Endothelial cell (in vitro differentiated cells): ENCODE measurements around the gene VEGFB. TPM values are rescaled to one million over a fixed set of nuclear protein-coding genes. Genes with fewer than 3 reads are reported as not detected.

Experiments used
- DNase-seq: peaks from one replicate; pipeline ENCODE4 v3.0.0; 2021; ENCODE audit warnings: low spot score
- H3K27ac Mint-ChIP-seq: one replicate; pipeline ENCODE4 v1.8.0; 2021; ENCODE audit warnings: mixed read lengths, inconsistent platforms; ENCODE audit not compliant: unreplicated experiment
- H3K27me3 Mint-ChIP-seq: one replicate; pipeline ENCODE4 v1.8.0; 2021; ENCODE audit warnings: mild to moderate bottlenecking, moderate library complexity, mixed read lengths, inconsistent platforms; ENCODE audit not compliant: unreplicated experiment
- H3K36me3 Mint-ChIP-seq: one replicate; pipeline ENCODE4 v1.8.0; 2021; ENCODE audit warnings: mild to moderate bottlenecking, low read depth, mixed read lengths, inconsistent platforms; ENCODE audit not compliant: unreplicated experiment
- H3K4me1 Mint-ChIP-seq: one replicate; pipeline ENCODE4 v1.8.0; 2021; ENCODE audit warnings: mild to moderate bottlenecking, mixed read lengths, inconsistent platforms; ENCODE audit not compliant: unreplicated experiment
- H3K4me3 Mint-ChIP-seq: one replicate; pipeline ENCODE4 v1.8.0; 2021; ENCODE audit warnings: mild to moderate bottlenecking, mixed read lengths, inconsistent platforms; ENCODE audit not compliant: unreplicated experiment
- H3K9me3 Mint-ChIP-seq: one replicate; pipeline ENCODE4 v1.8.0; 2021; ENCODE audit warnings: mixed read lengths, inconsistent platforms; ENCODE audit not compliant: unreplicated experiment
- CTCF ChIP-seq: fragments of 200-600 bp; sonication (generic); IDR thresholded peaks from one replicate; pipeline ENCODE4 v1.5.0; 2021; ENCODE audit warnings: antibody characterized with exemption; ENCODE audit not compliant: unreplicated experiment
- long read RNA-seq: library from polyadenylated mRNA; unstranded; transcript quantifications from one replicate; pipeline ENCODE4 v2.0.0, GENCODE V29; 2020; ENCODE audit not compliant: unreplicated experiment
- total RNA-seq: library from RNA; stranded (reverse); fragmentation: NEBNext Ultra II Directional; extraction: Animal tissue kit (Norgen Biotek cat#: 25700); gene quantifications from one replicate; pipeline ENCODE4 v1.2.1, GENCODE V29; 2021; ENCODE audit not compliant: unreplicated experiment

The VEGFB gene
- total RNA-seq, result 11.5 TPM
- long read RNA-seq, result 0 reads

- no peaks in the 10 kb centered on the region for H3K9me3 Mint-ChIP-seq
- H3K4me3 Mint-ChIP-seq, result peak within 1 kb of the TSS; percentile 83
- no peak within 1 kb of the TSS for H3K27ac Mint-ChIP-seq
- TF ChIP-seq CTCF, result no peak
- H3K27me3 Mint-ChIP-seq, result peaks cover 17% of the 10 kb centered on the region
- peaks cover 5% of the 10 kb centered on the region for H3K36me3 Mint-ChIP-seq
- no peak for DNase-seq
- peaks cover 7% of the 10 kb centered on the region for H3K4me1 Mint-ChIP-seq
Observed at GRCh38 chr11:64233913-64234586, at the start of gene VEGFB. VEGFB (plus strand) TSS chr11:64234584; CDS start chr11:64234834, 250 bp downstream.

DNA sequence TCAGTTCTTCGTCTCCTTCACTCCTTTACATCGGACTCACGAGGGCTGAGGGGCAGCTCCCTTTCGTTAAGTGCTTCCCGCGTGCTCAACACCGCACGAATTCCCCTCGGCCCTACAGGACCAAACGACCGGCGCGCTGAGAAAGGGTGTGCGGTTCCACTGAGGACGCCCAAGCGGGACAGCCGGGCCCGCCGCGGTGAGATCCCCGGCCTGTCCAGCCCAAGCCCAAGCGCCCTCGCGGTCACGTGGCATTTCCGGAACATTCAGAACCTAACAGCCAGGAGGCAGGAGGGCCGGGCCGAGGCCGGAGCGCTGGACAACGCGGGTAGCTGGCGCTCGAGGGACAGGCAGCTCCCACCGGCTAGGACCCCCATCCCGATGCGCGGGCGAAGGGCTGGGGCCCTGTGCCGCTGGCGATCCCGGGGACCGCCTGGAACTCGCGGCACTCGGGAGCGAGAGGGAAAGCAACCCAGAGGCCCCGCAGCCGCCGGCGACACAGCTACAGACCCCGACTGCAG, 49.1 kb upstream of the VEGFB start:
- peaks cover 11% of the 10 kb centered on the region for H3K27me3 Mint-ChIP-seq
- no peaks in the 10 kb centered on the region for H3K9me3 Mint-ChIP-seq
- no peak for TF ChIP-seq CTCF
- peak overlapping the region; percentile 88 for H3K27ac Mint-ChIP-seq
- peak; percentile 79 for DNase-seq
- peaks cover 11% of the 10 kb centered on the region for H3K4me1 Mint-ChIP-seq
- peak overlapping the region; percentile 96 for H3K4me3 Mint-ChIP-seq
- peaks cover 3% of the 10 kb centered on the region for H3K36me3 Mint-ChIP-seq

GRCh38 chr11:64185693-64186491, 48.5 kb upstream of the VEGFB start, which contains the start of gene STIP1:
STIP1 (plus strand) TSS chr11:64186171; CDS start chr11:64186262, 91 bp downstream.
- no peak for TF ChIP-seq CTCF
- peak within 1 kb of the TSS; percentile 88 for H3K27ac Mint-ChIP-seq
- no peaks in the 10 kb centered on the region for H3K9me3 Mint-ChIP-seq
- peak; percentile 97 for DNase-seq
- peaks cover 11% of the 10 kb centered on the region for H3K4me1 Mint-ChIP-seq
- H3K36me3 Mint-ChIP-seq, result peaks cover 3% of the 10 kb centered on the region
- H3K4me3 Mint-ChIP-seq, result peak within 1 kb of the TSS; percentile 96
- peaks cover 14% of the 10 kb centered on the region for H3K27me3 Mint-ChIP-seq

- peaks cover 14% of the 10 kb centered on the region for H3K27me3 Mint-ChIP-seq
- no peak for DNase-seq
- H3K27ac Mint-ChIP-seq, result no peak overlapping the region
- no peak for TF ChIP-seq CTCF
- H3K36me3 Mint-ChIP-seq, result peaks cover 3% of the 10 kb centered on the region
- no peaks in the 10 kb centered on the region for H3K9me3 Mint-ChIP-seq
- H3K4me1 Mint-ChIP-seq, result peaks cover 11% of the 10 kb centered on the region
- H3K4me3 Mint-ChIP-seq, result no peak overlapping the region
Observed at GRCh38 chr11:64186492-64187165, 47.8 kb upstream of the VEGFB start.
